ENCODE results near the gene TCHH.

- no peak for TF ChIP-seq CTCF (conservative IDR thresholded peaks at IDR 0.05; ENCODE audit: low read length)
- no peak for TF ChIP-seq EZH2phosphoT487 (IDR thresholded peaks at IDR 0.05; ENCODE audit: borderline replicate concordance)
These were observed 3.0 kb downstream of the TCHH start for GRCh38 chr1:152112101-152112884.

All from Loucy (cell line).